ENCODE data around the gene RPRD2. TPM values are rescaled to one million over a fixed set of nuclear protein-coding genes. Genes with fewer than 3 reads are reported as not detected.

Gene RPRD2
- polyA plus RNA-seq, 1 donor (not counting 4 experiments of a cell fraction or from before 2014, with no cell fraction given): 9.1 TPM

DNA sequence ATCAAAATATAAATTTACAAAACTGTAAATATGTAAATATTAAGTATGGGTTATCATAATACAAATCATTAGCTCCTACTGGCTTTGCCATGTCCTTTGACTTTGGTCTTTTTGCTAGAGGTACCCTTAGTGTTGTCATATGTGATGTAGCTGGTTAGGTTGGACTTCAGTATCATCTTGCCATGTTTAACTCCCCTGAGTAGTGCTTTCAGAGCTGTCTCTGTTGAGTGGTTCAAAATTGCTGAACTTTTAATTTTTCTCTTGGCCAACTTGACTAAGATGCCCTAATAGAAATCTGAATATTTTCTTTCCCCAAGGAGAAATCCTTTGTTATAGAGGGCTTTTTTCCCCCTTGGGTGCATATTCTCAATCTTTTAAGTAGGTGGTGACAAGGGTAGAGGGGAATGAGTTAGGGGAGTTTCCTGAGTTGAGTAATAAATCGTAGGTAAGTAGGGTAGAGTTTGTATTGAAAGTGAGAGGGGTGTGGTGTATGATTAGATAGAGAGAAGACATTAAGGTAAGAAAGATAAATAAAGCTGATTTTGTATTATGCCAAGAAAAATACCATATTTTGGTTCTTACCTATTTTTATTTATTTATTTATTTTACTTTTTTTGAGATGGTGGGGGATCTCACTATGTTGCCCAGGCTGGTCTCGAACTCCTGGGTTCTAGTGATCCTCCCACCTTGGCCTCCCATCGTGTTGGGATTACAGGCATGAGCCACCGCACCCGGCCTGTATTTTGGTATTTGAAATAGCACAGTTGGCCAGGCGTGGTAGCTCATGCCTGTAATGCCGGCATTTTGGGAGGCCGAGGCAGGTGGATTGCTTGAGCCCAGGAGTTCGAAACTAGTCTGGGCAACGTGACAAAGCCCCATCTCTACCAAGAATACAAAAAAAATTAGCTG lies 21.8 kb downstream of the RPRD2 start:
- peaks cover 47% of the 10 kb centered on the region for H3K79me2 ChIP-seq (ENCODE audit: control insufficient read depth, insufficient read depth, low read length)
- H3K9ac ChIP-seq (ENCODE audit: control insufficient read depth, extremely low read depth, insufficient read depth, low read length): no peak overlapping the region
- H2AFZ ChIP-seq (ENCODE audit: control insufficient read depth, low read length): no peak overlapping the region
- no peaks in the 10 kb centered on the region for H3K9me3 ChIP-seq (ENCODE audit: control insufficient read depth, low read depth, low read length)
- H3K36me3 ChIP-seq (ENCODE audit: control insufficient read depth in 2 of 2, extremely low read depth in 1 of 2, insufficient read depth in 2 of 2, low read length in 2 of 2): no peaks in the 10 kb centered on the region
- TF ChIP-seq, protein P1, sequence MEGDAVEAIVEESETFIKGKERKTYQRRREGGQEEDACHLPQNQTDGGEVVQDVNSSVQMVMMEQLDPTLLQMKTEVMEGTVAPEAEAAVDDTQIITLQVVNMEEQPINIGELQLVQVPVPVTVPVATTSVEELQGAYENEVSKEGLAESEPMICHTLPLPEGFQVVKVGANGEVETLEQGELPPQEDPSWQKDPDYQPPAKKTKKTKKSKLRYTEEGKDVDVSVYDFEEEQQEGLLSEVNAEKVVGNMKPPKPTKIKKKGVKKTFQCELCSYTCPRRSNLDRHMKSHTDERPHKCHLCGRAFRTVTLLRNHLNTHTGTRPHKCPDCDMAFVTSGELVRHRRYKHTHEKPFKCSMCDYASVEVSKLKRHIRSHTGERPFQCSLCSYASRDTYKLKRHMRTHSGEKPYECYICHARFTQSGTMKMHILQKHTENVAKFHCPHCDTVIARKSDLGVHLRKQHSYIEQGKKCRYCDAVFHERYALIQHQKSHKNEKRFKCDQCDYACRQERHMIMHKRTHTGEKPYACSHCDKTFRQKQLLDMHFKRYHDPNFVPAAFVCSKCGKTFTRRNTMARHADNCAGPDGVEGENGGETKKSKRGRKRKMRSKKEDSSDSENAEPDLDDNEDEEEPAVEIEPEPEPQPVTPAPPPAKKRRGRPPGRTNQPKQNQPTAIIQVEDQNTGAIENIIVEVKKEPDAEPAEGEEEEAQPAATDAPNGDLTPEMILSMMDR (optimal IDR thresholded peaks at IDR 0.05 in 1 of 3, IDR thresholded peaks at IDR 0.05 in 1 of 3, conservative IDR thresholded peaks at IDR 0.05 in 1 of 3; ENCODE audit: extremely low read depth in 1 of 3, insufficient read depth in 2 of 3, low read length in 3 of 3): no peak
- TF ChIP-seq EZH2 (IDR thresholded peaks at IDR 0.05; ENCODE audit: low read length): no peak
- FAIRE-seq: no peak
- H3K4me1 ChIP-seq (ENCODE audit: control insufficient read depth, extremely low read depth, insufficient read depth, low read length): no peaks in the 10 kb centered on the region
- no peaks in the 10 kb centered on the region for H3K27me3 ChIP-seq (ENCODE audit: control insufficient read depth, extremely low read depth, insufficient read depth, low read length)
- dilution Hi-C loops (cut with MboI; ENCODE audit: extremely low pct_ligation_motif_present, low sequenced_read_pairs): no loop called here
- H4K20me1 ChIP-seq (ENCODE audit: control insufficient read depth, extremely low read depth, insufficient read depth, low read length): no peaks in the 10 kb centered on the region
- H3K27ac ChIP-seq (ENCODE audit: control insufficient read depth, insufficient read depth, low read length): no peak overlapping the region
- DNase-seq (ENCODE audit: low read depth, low spot score): no peak
- no peaks in the 10 kb centered on the region for H3K9me1 ChIP-seq (ENCODE audit: control insufficient read depth, extremely low read depth, insufficient read depth, low read length)
- no peak overlapping the region for H3K4me2 ChIP-seq (ENCODE audit: control insufficient read depth, extremely low read depth, insufficient read depth, low read depth, low read length)
- no peak overlapping the region for H3K4me3 ChIP-seq (ENCODE audit: control insufficient read depth in 2 of 3, extremely low read depth in 1 of 3, insufficient read depth in 2 of 3, low read depth in 1 of 3, low read length in 3 of 3)

DNA sequence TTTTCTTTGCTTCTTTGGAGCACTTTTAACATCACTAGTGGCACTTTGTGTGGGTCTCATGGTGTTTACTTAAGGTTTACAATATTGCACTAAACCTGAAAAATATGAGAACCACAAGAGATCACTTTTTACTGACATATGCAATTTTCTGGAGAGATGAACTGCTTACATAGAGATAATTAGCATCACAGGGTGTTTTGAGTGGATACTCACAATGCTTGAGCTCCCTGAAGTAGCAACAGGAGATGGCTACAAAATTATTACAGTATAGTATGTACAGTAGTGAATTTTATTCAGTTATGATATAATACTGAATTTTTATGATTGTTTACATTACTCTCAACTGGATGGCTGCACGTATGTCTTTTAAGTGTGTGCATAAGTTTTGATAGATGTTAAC lies 22.6 kb downstream of the RPRD2 start:
- dilution Hi-C loops (cut with MboI; ENCODE audit: extremely low pct_ligation_motif_present, low sequenced_read_pairs): no loop called here
- H3K4me3 ChIP-seq (ENCODE audit: control insufficient read depth in 2 of 3, extremely low read depth in 1 of 3, insufficient read depth in 2 of 3, low read depth in 1 of 3, low read length in 3 of 3): no peak overlapping the region
- DNase-seq (ENCODE audit: low read depth, low spot score): no peak
- H4K20me1 ChIP-seq (ENCODE audit: control insufficient read depth, extremely low read depth, insufficient read depth, low read length): no peaks in the 10 kb centered on the region
- TF ChIP-seq EZH2 (IDR thresholded peaks at IDR 0.05; ENCODE audit: low read length): no peak
- TF ChIP-seq, protein P1 (optimal IDR thresholded peaks at IDR 0.05 in 1 of 3, IDR thresholded peaks at IDR 0.05 in 1 of 3, conservative IDR thresholded peaks at IDR 0.05 in 1 of 3; ENCODE audit: extremely low read depth in 1 of 3, insufficient read depth in 2 of 3, low read length in 3 of 3): no peak
- H3K79me2 ChIP-seq (ENCODE audit: control insufficient read depth, insufficient read depth, low read length): peaks cover 42% of the 10 kb centered on the region
- no peaks in the 10 kb centered on the region for H3K36me3 ChIP-seq (ENCODE audit: control insufficient read depth in 2 of 2, extremely low read depth in 1 of 2, insufficient read depth in 2 of 2, low read length in 2 of 2)
- no peaks in the 10 kb centered on the region for H3K4me1 ChIP-seq (ENCODE audit: control insufficient read depth, extremely low read depth, insufficient read depth, low read length)
- no peak overlapping the region for H2AFZ ChIP-seq (ENCODE audit: control insufficient read depth, low read length)
- no peak overlapping the region for H3K9ac ChIP-seq (ENCODE audit: control insufficient read depth, extremely low read depth, insufficient read depth, low read length)
- FAIRE-seq: no peak
- H3K9me1 ChIP-seq (ENCODE audit: control insufficient read depth, extremely low read depth, insufficient read depth, low read length): no peaks in the 10 kb centered on the region
- H3K27me3 ChIP-seq (ENCODE audit: control insufficient read depth, extremely low read depth, insufficient read depth, low read length): no peaks in the 10 kb centered on the region
- no peak overlapping the region for H3K27ac ChIP-seq (ENCODE audit: control insufficient read depth, insufficient read depth, low read length)
- H3K4me2 ChIP-seq (ENCODE audit: control insufficient read depth, extremely low read depth, insufficient read depth, low read depth, low read length): no peak overlapping the region
- no peaks in the 10 kb centered on the region for H3K9me3 ChIP-seq (ENCODE audit: control insufficient read depth, low read depth, low read length)

Data from keratinocyte (primary cell).